ENCODE results near the gene GSX2.
"Not testable (repeated sequence)": the region's sequence is repeated elsewhere in the genome, so short reads cannot be mapped to it uniquely, and the experiment has no call there.

The GSX2 gene

GRCh38 chr4:54098375-54098774 is 1.6 kb upstream of the GSX2 start:
- Histone ChIP-seq H3K27me3 (ENCODE audit: control insufficient read depth, insufficient read depth, low read length) (peaks cover 46% of the 10 kb centered on the region), H3K9ac (ENCODE audit: low read length) (no peak overlapping the region), H3K36me3 (ENCODE audit: control insufficient read depth, insufficient read depth, low read length) (no peaks in the 10 kb centered on the region), H3K27ac (ENCODE audit: low read depth, low read length) (no peak overlapping the region), H3K4me3 (ENCODE audit: low read length) (no peak overlapping the region), H3K4me1 (ENCODE audit: control insufficient read depth, insufficient read depth, low read length) (no peaks in the 10 kb centered on the region)

- Histone ChIP-seq H3K4me1 (ENCODE audit: control insufficient read depth, insufficient read depth, low read length) (no peaks in the 10 kb centered on the region), H3K4me3 (ENCODE audit: low read length) (no peak overlapping the region), H3K36me3 (ENCODE audit: control insufficient read depth, insufficient read depth, low read length) (no peaks in the 10 kb centered on the region), H3K27me3 (ENCODE audit: control insufficient read depth, insufficient read depth, low read length) (peaks cover 46% of the 10 kb centered on the region), H3K27ac (ENCODE audit: low read depth, low read length) (no peak overlapping the region), H3K9ac (ENCODE audit: low read length) (no peak overlapping the region)
Observed at GRCh38 chr4:54099287-54099747, 646 bp upstream of the GSX2 start.

- Histone ChIP-seq H3K9ac (ENCODE audit: low read length) (no peak overlapping the region), H3K4me1 (ENCODE audit: control insufficient read depth, insufficient read depth, low read length) (no peaks in the 10 kb centered on the region), H3K36me3 (ENCODE audit: control insufficient read depth, insufficient read depth, low read length) (no peaks in the 10 kb centered on the region), H3K27me3 (ENCODE audit: control insufficient read depth, insufficient read depth, low read length) (peaks cover 40% of the 10 kb centered on the region), H3K27ac (ENCODE audit: low read depth, low read length) (no peak overlapping the region), H3K4me3 (ENCODE audit: low read length) (peak overlapping the region; percentile 53)
Observed at GRCh38 chr4:54100595-54101189, 729 bp downstream of the GSX2 start.

GRCh38 chr4:54101190-54102041 is 1.5 kb downstream of the GSX2 start:
- Histone ChIP-seq H3K27me3 (ENCODE audit: control insufficient read depth, insufficient read depth, low read length) (peaks cover 40% of the 10 kb centered on the region), H3K4me3 (ENCODE audit: low read length) (peak overlapping the region; percentile 53), H3K9ac (ENCODE audit: low read length) (no peak overlapping the region), H3K36me3 (ENCODE audit: control insufficient read depth, insufficient read depth, low read length) (no peaks in the 10 kb centered on the region), H3K27ac (ENCODE audit: low read depth, low read length) (no peak overlapping the region), H3K4me1 (ENCODE audit: control insufficient read depth, insufficient read depth, low read length) (no peaks in the 10 kb centered on the region)

GRCh38 chr4:54102531-54103106 is 2.7 kb downstream of the GSX2 start:
- Histone ChIP-seq H3K9ac (ENCODE audit: low read length) (no peak overlapping the region), H3K36me3 (ENCODE audit: control insufficient read depth, insufficient read depth, low read length) (no peaks in the 10 kb centered on the region), H3K4me3 (ENCODE audit: low read length) (no peak overlapping the region), H3K27me3 (ENCODE audit: control insufficient read depth, insufficient read depth, low read length) (peaks cover 40% of the 10 kb centered on the region), H3K27ac (ENCODE audit: low read depth, low read length) (no peak overlapping the region), H3K4me1 (ENCODE audit: control insufficient read depth, insufficient read depth, low read length) (no peaks in the 10 kb centered on the region)

- no peaks in the 10 kb centered on the region for H3K4me1 ChIP-seq (ENCODE audit: control insufficient read depth, insufficient read depth, low read length)
- H3K9ac ChIP-seq (ENCODE audit: low read length), result no peak overlapping the region
- H3K36me3 ChIP-seq (ENCODE audit: control insufficient read depth, insufficient read depth, low read length), result no peaks in the 10 kb centered on the region
- no peak overlapping the region for H3K27ac ChIP-seq (ENCODE audit: low read depth, low read length)
- no peak overlapping the region for H3K4me3 ChIP-seq (ENCODE audit: low read length)
- peaks cover 42% of the 10 kb centered on the region for H3K27me3 ChIP-seq (ENCODE audit: control insufficient read depth, insufficient read depth, low read length)
Observed at GRCh38 chr4:54103190-54103574, 3.2 kb downstream of the GSX2 start.

GRCh38 chr4:54104907-54105306 is 4.9 kb downstream of the GSX2 start:
- Histone ChIP-seq H3K27ac (ENCODE audit: low read depth, low read length) (no peak overlapping the region), H3K4me3 (ENCODE audit: low read length) (no peak overlapping the region), H3K36me3 (ENCODE audit: control insufficient read depth, insufficient read depth, low read length) (no peaks in the 10 kb centered on the region), H3K27me3 (ENCODE audit: control insufficient read depth, insufficient read depth, low read length) (peaks cover 41% of the 10 kb centered on the region), H3K4me1 (ENCODE audit: control insufficient read depth, insufficient read depth, low read length) (no peaks in the 10 kb centered on the region), H3K9ac (ENCODE audit: low read length) (no peak overlapping the region)

- no peaks in the 10 kb centered on the region for H3K4me1 ChIP-seq (ENCODE audit: control insufficient read depth, insufficient read depth, low read length)
- H3K27ac ChIP-seq (ENCODE audit: low read depth, low read length), result no peak overlapping the region
- no peaks in the 10 kb centered on the region for H3K36me3 ChIP-seq (ENCODE audit: control insufficient read depth, insufficient read depth, low read length)
- H3K9ac ChIP-seq (ENCODE audit: low read length), result no peak overlapping the region
- peaks cover 27% of the 10 kb centered on the region for H3K27me3 ChIP-seq (ENCODE audit: control insufficient read depth, insufficient read depth, low read length)
- H3K4me3 ChIP-seq (ENCODE audit: low read length), result no peak overlapping the region
Observed at GRCh38 chr4:54107951-54108748, 8.2 kb downstream of the GSX2 start.

- H3K4me1 ChIP-seq (ENCODE audit: control insufficient read depth, insufficient read depth, low read length), result no peaks in the 10 kb centered on the region
- H3K36me3 ChIP-seq (ENCODE audit: control insufficient read depth, insufficient read depth, low read length), result no peaks in the 10 kb centered on the region
- H3K27ac ChIP-seq (ENCODE audit: low read depth, low read length), result no peak overlapping the region
- H3K27me3 ChIP-seq (ENCODE audit: control insufficient read depth, insufficient read depth, low read length), result peaks cover 20% of the 10 kb centered on the region
- H3K4me3 ChIP-seq (ENCODE audit: low read length), result no peak overlapping the region
- no peak overlapping the region for H3K9ac ChIP-seq (ENCODE audit: low read length)
Observed at GRCh38 chr4:54109241-54110018, 9.5 kb downstream of the GSX2 start.

GRCh38 chr4:54110019-54110416 is 10.1 kb downstream of the GSX2 start:
- no peak overlapping the region for H3K4me3 ChIP-seq (ENCODE audit: low read length)
- no peak overlapping the region for H3K9ac ChIP-seq (ENCODE audit: low read length)
- no peak overlapping the region for H3K27ac ChIP-seq (ENCODE audit: low read depth, low read length)
- H3K27me3 ChIP-seq (ENCODE audit: control insufficient read depth, insufficient read depth, low read length), result peaks cover 19% of the 10 kb centered on the region
- no peaks in the 10 kb centered on the region for H3K4me1 ChIP-seq (ENCODE audit: control insufficient read depth, insufficient read depth, low read length)
- H3K36me3 ChIP-seq (ENCODE audit: control insufficient read depth, insufficient read depth, low read length), result no peaks in the 10 kb centered on the region

GRCh38 chr4:54113206-54113605 is 13.2 kb downstream of the GSX2 start:
- H3K27me3 ChIP-seq (ENCODE audit: control insufficient read depth, insufficient read depth, low read length), result peaks cover 10% of the 10 kb centered on the region

More at GRCh38 chr4:54113206-54113605, 13.2 kb downstream of the GSX2 start:
- not testable (repeated sequence) for H3K4me1 ChIP-seq (ENCODE audit: control insufficient read depth, insufficient read depth, low read length); H3K9ac ChIP-seq (ENCODE audit: low read length); H3K4me3 ChIP-seq (ENCODE audit: low read length); H3K36me3 ChIP-seq (ENCODE audit: control insufficient read depth, insufficient read depth, low read length); H3K27ac ChIP-seq (ENCODE audit: low read depth, low read length)
